Stimulated activated CD4-positive, alpha-beta T cell treated with anti-CD3 and anti-CD28 coated beads, Interleukin-2, amount 100 ng/mL, for 48 hours (primary cell): ENCODE measurements around the gene S100A6.
"Not testable (repeated sequence)": the region's sequence is repeated elsewhere in the genome, so short reads cannot be mapped to it uniquely, and the experiment has no call there.

Source experiments
- DNase-seq, 2 donors: peaks; one replicate each; pipeline ENCODE4 v3.0.0-alpha.2; 2020

Gene S100A6

GRCh38 chr1:153563483-153563901 is 27.7 kb upstream of the S100A6 start:
- DNase-seq = no peak

- DNase-seq = not testable (repeated sequence)
Measured at GRCh38 chr1:153562021-153562420, 26.2 kb upstream of the S100A6 start.

GRCh38 chr1:153561466-153561985 is 25.7 kb upstream of the S100A6 start:
- no peak for DNase-seq

GRCh38 chr1:153560771-153561465 is 25.1 kb upstream of the S100A6 start:
- DNase-seq = no peak

GRCh38 chr1:153560241-153560640 is 24.4 kb upstream of the S100A6 start:
- no peak for DNase-seq

GRCh38 chr1:153557877-153558276 is 22.1 kb upstream of the S100A6 start:
- no peak for DNase-seq

- no peak for DNase-seq
Measured at GRCh38 chr1:153556348-153556747, 20.6 kb upstream of the S100A6 start.

- no peak for DNase-seq
Measured at GRCh38 chr1:153553830-153554541, 18.2 kb upstream of the S100A6 start.

GRCh38 chr1:153553096-153553495 is 17.3 kb upstream of the S100A6 start:
- DNase-seq = no peak

GRCh38 chr1:153552335-153552734 is 16.5 kb upstream of the S100A6 start:
- DNase-seq = no peak

- DNase-seq = no peak
Measured at GRCh38 chr1:153550827-153551500, 15.2 kb upstream of the S100A6 start.

GRCh38 chr1:153550398-153550758 is 14.6 kb upstream of the S100A6 start:
- DNase-seq = no peak

- DNase-seq = no peak
Measured at GRCh38 chr1:153549741-153550397, 14.1 kb upstream of the S100A6 start.

GRCh38 chr1:153548722-153549688 is 13.2 kb upstream of the S100A6 start, which contains the start of gene S100A3:
TSS of gene S100A3 (minus strand) at chr1:153549258. CDS start at chr1:153548485, 773 bp downstream.
- no peak for DNase-seq

- no peak for DNase-seq
Measured at GRCh38 chr1:153547560-153548551, 12.1 kb upstream of the S100A6 start.

- no peak for DNase-seq
Measured at GRCh38 chr1:153546796-153547559, 11.2 kb upstream of the S100A6 start.

- no peak for DNase-seq
Measured at GRCh38 chr1:153546371-153546770, 10.6 kb upstream of the S100A6 start.

- peak; percentile 86 to 91 for DNase-seq
Measured at GRCh38 chr1:153545067-153546055, 9.6 kb upstream of the S100A6 start, which contains the start of gene S100A4. TSS of gene S100A4 (minus strand) at chr1:153545806. CDS start at chr1:153544794, 1,012 bp downstream.
